ENCODE data around the gene KIAA1328.
"Not testable (repeated sequence)": the region's sequence is repeated elsewhere in the genome, so short reads cannot be mapped to it uniquely, and the experiment has no call there.

KIAA1328 gene

DNA sequence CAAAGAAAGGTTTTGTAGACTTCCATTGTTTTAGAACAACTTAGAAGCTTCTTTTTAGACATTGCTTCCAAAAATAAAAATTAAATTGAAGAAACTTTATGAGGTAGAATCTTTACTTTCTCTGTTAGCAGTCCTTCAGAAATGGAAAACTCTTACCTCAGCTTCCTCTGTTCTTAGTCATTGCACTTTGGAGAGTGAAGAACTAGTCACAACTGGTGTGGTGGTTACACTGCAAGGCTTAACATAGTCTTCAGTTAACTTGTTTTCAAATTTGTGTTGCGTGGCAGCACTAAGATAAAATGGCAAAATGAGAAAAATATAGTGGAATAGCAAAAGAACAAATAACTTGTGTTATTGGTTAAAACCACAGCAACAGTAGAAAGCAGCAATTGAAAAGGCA, 332.6 kb downstream of the KIAA1328 start:
- DNase-seq = no peak

- DNase-seq = no peak
Observed at GRCh38 chr18:37162551-37162950, 333.6 kb downstream of the KIAA1328 start.

DNA sequence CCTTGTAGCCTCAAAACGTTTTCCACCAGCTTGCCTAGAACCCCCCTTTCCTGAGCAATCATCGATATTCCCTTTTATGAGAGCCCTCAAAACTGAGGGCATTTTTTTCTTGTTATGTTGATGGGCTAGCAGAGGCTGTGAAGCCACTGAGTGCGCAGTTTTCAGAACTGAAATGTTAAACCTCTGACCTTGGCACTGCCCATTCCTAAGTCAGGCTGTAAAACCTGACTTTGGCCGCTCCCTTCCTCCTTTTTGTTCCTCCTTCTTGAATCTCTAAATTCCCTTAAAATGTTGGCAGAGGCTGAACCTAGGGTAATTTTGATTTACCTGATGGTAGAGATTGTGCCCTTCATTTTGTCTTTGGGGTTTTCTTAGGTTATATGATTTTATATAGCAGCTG, 334.2 kb downstream of the KIAA1328 start:
- DNase-seq = no peak

DNA sequence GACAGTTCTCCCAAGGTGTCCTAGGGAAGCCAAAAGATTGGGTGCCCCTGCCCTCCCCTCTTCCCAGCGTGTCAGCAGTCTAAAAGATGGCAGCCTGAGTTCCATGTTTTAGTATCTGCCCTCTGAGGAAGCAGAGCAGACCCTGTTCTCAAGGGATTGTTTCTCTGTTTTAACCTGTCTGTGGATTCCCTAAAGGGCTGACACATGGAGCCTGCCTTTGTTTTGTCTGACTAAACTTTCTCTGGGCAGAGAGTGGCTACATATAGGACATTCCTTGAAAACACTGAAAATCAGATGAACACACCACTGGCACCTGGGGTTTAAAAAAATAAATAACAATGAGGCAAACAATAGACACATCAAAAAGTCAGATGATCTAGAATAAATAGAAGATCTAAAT, 337.6 kb downstream of the KIAA1328 start:
- DNase-seq = no peak

DNA sequence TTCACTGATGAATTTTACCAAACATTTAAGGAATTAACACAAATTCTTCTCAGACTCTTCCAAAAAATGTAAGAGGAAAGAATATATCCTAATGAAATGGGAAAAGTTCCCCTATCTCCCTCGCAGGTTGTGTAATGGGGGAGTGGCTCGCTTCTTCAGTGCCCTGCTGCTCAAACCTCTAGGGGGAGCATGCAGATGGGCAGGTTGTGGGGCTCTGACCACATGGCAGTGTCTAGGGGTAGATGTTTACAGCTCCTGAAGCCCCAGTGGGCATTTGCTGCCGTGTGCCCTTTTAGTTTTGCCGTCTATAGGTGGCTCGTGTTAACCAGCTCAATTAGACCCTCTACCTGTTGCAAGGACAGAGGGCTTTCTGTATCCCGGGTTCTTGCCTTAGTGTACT, 338.0 kb downstream of the KIAA1328 start:
- not testable (repeated sequence) for DNase-seq

DNA sequence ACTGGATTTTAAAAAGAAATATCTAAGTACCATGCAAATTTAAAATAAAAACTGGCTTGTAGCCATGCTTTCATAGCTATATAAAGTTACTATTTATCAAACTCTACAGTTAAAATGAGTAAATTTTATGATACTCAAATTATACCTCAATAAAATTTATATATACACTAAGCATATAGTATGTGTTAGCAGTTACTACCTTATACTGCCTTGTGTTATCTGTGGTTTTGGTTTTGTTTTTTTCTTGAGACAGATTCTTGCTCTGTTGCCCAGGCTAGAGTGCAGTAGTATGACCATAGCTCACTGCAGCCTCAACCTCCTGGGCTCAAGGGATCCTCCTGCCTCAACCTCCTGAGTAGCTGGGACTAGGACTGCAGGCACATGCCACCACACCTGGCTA, 342.1 kb downstream of the KIAA1328 start:
- DNase-seq = no peak

GRCh38 chr18:37173384-37173783, 344.5 kb downstream of the KIAA1328 start:
- no peak for DNase-seq

DNA sequence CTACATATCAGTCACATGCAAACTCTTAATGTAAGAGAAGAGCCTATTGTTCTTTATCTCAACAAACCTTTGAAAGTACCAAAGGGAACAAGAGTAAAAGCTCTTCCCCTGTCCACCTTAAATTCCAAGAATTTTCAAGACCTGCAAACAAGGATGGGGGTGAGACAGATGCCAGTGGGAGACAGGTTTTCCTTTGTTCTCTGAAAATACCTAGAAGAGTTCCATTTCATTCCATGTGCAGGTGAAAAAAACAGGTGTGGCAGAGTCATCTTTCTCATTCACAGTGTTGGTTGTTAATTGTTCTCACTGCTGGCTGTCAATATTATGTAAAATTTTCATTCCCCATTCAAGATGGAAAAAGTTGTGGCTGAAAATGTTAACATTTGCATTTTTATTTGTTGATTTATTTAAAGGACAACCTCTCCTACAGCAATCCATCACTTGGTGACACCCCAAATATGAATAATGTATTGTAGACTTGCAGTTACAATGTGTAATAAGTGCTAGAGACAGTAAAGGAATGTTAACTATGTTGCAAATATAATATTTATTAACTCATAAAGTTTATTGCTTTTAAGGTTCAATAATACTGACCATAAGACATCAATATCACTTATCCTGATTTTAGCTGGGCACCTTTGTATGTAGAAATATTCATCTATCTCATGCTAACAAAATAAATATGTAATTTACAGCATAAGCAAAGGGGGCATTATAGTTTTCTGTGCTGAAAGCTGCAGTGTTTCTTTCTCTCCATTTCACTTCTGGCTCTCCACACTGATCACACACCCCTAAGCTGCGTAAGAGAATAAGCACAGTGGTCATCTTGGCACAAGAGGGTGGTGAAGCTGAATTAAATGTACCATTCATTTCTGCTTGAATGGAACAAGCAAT, 347.0 kb downstream of the KIAA1328 start:
- DNase-seq = no peak

- no peak for DNase-seq
Observed at GRCh38 chr18:37176621-37176934, 347.7 kb downstream of the KIAA1328 start.

DNA sequence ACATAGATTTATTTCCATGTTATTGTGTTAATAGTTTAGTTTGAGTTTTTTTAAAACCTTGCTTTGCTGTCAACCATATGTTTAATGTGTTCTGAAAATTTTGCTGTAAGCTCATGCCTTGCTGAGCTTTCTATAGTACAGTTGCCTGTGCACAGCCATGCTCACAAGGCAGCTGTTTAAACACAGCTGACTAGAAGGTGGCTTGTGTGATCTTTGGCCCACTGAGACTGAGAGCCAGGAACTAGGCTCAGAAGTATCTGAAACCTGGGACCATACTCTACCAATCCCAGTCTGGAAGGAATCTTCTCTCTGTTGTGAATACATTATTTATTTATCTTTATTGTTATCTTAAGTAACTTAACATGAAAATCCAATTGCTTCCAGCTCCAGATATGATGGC, 350.5 kb downstream of the KIAA1328 start:
- DNase-seq = no peak

DNA sequence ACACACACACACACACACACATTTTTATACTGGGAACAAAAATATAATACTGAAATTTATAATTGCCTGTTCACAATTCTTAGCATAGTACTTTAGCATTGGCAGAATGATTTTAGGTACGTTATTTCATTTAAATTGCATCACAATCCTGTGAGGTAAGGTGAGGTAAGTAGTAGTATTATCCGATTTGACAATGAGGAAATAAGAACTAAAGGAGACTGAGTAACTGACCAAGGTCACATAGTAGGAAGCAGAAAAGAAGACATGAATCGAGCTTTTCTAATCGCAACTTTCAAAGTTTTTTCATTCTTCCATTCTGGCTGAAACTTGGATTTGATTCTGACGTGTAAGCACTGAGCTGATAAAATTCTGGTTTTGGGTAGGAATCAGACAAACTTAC, 351.2 kb downstream of the KIAA1328 start:
- no peak for DNase-seq

GRCh38 chr18:37182340-37183135, 353.6 kb downstream of the KIAA1328 start:
- no peak for DNase-seq

DNA sequence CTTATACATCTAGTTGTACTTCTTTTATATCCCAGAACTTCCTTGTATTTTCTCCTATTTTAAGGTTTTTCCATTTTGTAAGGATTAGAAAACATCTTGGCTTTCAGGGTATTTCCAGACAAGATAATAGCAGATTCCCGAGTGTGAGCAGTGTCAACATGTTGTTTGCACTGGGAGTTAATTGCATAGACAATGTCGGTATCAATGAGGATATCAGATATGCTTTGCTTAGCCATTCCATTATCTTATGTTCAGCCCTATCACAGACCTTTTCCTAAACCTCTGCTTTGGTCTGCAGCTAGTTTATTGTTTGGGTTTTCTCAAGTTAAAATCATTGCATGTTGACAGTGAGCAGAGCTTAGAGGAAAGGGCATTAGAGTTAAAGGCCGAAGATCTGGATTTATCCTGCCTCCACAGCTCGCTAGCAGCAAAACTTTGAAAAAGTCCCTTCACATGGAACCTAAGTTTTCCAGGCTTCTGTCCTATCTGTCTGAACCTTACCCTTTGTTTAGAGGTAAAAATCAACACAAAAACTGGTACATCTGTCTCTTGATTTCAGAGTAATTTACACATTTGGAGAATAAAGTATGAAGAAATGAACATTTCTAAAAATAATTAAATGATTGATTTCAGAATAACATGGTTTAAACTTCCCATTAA, 355.4 kb downstream of the KIAA1328 start:
- no peak for DNase-seq

GRCh38 chr18:37188016-37188791, 359.3 kb downstream of the KIAA1328 start:
- no peak for DNase-seq

GRCh38 chr18:37199741-37200140, 370.8 kb downstream of the KIAA1328 start:
- no peak for DNase-seq

- no peak for DNase-seq
Observed at GRCh38 chr18:37207343-37207742, 378.4 kb downstream of the KIAA1328 start.

- DNase-seq = no peak
Observed at GRCh38 chr18:37210781-37211180, 381.9 kb downstream of the KIAA1328 start.

DNA sequence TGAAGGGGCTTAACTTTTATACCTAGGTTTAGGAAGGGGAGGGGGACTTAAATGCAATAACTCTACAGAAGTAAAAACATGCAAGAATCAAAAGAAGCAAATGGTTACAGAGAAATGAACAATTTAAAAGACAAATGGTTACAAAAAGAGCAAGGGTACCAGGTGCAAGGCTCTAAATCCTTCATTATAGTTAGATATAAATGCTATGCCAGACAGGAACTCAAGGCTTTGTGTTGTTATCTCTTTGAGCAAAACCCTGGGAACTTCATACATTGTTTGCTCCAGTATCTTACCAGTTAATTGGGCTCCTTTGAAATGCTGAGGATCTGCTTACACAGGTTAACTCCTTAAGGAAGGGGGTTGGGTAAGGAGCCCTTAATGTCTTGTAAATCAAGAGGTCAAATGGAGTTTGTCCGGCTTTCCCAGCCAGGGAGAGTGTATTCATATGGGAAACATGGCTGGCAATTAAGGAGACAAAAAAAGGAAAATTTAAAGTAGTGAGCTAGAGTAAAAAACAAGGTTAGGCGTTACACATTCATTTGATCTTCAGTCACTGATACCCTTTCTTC, 389.2 kb downstream of the KIAA1328 start:
- DNase-seq = no peak

DNA sequence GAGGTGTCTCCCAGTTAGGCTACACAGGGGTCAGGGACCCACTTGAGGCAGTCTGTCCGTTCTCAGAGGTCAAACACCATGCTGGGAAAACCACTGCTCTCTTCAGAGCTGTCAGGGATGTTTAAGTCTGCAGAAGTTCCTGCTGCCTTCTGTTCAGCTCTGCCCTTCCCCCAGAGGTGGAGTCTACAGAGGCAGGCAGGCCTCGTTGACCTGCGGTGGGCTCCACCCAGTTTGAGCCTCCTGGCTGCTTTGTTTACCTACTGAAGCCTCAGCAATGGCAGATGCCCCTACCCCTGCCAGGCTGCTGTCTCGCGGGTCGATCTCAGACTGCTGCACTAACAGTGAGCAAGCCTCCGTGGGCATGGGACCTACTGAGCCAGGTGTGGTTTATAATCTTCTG, 390.3 kb downstream of the KIAA1328 start:
- DNase-seq = no peak

GRCh38 chr18:37222354-37222998, 393.5 kb downstream of the KIAA1328 start:
- DNase-seq = no peak

DNA sequence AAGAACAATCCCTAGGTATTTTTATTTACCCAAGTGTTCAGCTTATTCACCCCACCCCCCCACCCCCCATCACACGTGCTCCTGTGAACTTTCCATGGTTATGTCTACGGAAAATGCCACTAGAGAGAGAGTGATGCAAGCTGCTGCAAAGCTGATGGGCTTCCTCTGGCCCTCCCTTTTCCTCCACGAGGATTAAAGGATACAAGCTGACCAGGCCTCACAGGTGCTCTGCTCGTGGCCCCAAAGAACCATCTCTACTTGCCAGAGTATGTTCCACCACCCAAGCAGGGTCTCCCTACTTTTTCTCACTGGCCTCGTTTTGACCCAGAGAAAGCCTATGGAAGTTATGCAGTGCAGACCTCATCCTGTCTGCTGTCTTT, 394.1 kb downstream of the KIAA1328 start:
- no peak for DNase-seq

DNA sequence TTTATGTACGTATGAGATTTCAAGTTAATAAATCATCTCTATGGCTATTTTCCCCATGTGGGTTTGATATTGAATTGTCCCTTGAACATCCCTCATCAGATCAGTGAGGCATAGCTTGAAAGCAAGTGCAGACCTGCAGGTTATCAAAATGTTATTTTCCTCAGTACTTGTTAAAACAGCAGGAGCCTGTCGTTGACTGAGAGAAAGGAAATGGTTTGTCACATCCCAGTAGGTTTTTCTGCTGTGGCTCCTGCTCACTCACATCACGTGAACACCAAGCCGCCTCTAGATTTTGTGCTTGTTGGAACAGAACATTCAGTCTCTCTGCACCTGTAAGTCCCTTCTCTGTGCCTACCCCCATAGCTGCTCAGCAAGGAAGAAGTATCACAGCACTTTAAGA, 396.4 kb downstream of the KIAA1328 start:
- no peak for DNase-seq
